ENCODE data around the gene WDR7. TPM values are rescaled to one million over a fixed set of nuclear protein-coding genes. Genes with fewer than 3 reads are reported as not detected.

WDR7 gene
- total and polyA plus RNA-seq, 10 of the 15 experiments (the other 5 are each of a cell fraction or from before 2014, with no cell fraction given): 2.8 to 16.5 (median 11.7) TPM

GRCh38 chr18:56650944-56651770 is at the start of gene WDR7 (continued):
- TF ChIP-seq, protein P1, sequence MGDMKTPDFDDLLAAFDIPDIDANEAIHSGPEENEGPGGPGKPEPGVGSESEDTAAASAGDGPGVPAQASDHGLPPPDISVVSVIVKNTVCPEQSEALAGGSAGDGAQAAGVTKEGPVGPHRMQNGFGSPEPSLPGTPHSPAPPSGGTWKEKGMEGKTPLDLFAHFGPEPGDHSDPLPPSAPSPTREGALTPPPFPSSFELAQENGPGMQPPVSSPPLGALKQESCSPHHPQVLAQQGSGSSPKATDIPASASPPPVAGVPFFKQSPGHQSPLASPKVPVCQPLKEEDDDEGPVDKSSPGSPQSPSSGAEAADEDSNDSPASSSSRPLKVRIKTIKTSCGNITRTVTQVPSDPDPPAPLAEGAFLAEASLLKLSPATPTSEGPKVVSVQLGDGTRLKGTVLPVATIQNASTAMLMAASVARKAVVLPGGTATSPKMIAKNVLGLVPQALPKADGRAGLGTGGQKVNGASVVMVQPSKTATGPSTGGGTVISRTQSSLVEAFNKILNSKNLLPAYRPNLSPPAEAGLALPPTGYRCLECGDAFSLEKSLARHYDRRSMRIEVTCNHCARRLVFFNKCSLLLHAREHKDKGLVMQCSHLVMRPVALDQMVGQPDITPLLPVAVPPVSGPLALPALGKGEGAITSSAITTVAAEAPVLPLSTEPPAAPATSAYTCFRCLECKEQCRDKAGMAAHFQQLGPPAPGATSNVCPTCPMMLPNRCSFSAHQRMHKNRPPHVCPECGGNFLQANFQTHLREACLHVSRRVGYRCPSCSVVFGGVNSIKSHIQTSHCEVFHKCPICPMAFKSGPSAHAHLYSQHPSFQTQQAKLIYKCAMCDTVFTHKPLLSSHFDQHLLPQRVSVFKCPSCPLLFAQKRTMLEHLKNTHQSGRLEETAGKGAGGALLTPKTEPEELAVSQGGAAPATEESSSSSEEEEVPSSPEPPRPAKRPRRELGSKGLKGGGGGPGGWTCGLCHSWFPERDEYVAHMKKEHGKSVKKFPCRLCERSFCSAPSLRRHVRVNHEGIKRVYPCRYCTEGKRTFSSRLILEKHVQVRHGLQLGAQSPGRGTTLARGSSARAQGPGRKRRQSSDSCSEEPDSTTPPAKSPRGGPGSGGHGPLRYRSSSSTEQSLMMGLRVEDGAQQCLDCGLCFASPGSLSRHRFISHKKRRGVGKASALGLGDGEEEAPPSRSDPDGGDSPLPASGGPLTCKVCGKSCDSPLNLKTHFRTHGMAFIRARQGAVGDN (IDR thresholded peaks at IDR 0.05): peak; percentile 55; the same call in 1 of the 2 replicates
- TF ChIP-seq ASH2L (IDR thresholded peaks at IDR 0.05; ENCODE audit: borderline replicate concordance, low read depth) (peak; percentile 89; the same call in 1 of the 2 replicates), KDM1A (IDR thresholded peaks at IDR 0.05; ENCODE audit: borderline replicate concordance) (no peak)

DNA sequence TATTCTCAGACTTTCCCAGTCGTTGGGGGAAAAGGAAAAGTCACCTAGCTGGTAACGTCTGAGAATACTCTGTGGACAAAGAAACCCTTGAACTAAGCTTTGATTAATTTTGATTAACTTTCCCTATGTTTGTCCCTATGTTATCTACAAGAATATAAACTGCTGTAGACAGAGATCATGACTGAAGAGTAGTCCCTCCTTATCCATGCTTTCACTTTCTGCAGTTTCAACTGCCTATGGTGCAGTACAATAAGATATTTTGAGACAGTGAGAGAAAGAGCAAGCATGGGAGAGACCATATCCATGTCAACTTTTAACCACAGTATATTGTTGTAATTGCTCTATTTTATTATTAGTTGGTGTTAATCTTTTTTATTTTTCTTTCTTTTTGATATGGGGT is 44.5 kb upstream of the WDR7 start:
- ChIA-PET SMC1A (ENCODE audit: uncharacterized antibody, unreplicated experiment) (interaction anchor here (1.0 kb wide), 1 partner anchor 248 kb away, joined by 3 read pairs; no protein-coding TSS in a partner anchor), CTCF (interaction anchor here (0.6 to 1.3 kb wide), 2 partner anchors 43 to 102 kb away, joined by 3 to 4 read pairs; no protein-coding TSS in a partner anchor), POLR2A (no interaction called here), RAD21 (ENCODE audit: unreplicated experiment) (no interaction called here)
- Histone ChIP-seq H4K20me1 (ENCODE audit: control insufficient read depth, insufficient read depth) (no peaks in the 10 kb centered on the region), H3K27ac (ENCODE audit: control insufficient read depth, insufficient read depth) (no peak overlapping the region), H2AFZ (ENCODE audit: control insufficient read depth, low read depth, low read length) (no peak overlapping the region), H3K9ac (ENCODE audit: control insufficient read depth, insufficient read depth, low read length) (no peak overlapping the region), H3K36me3 (ENCODE audit: control insufficient read depth in 2 of 2, insufficient read depth in 2 of 2, low read length in 1 of 2) (peaks cover 7 to 22% of the 10 kb centered on the region in 2 experiments), H3K27me3 (replicated peaks in 1 of 2; ENCODE audit: control insufficient read depth in 2 of 2, insufficient read depth in 2 of 2, low read length in 1 of 2) (no peaks in the 10 kb centered on the region), H3K79me2 (ENCODE audit: control insufficient read depth, insufficient read depth, low read length) (no peaks in the 10 kb centered on the region), H3K9me3 (replicated peaks; ENCODE audit: control insufficient read depth, insufficient read depth, low read length) (no peaks in the 10 kb centered on the region), H3K4me2 (ENCODE audit: control insufficient read depth, insufficient read depth) (no peak overlapping the region), H3K4me3 (no peak overlapping the region), H3K4me1 (ENCODE audit: control insufficient read depth, insufficient read depth, low read length) (no peaks in the 10 kb centered on the region)
- 68% methylated on average over 2 of the region's 2 CpGs for WGBS (ENCODE audit: insufficient coverage, insufficient replicate concordance, low lambda C conversion rate, missing lambda C conversion rate)
- no peak for ATAC-seq
- BruUV-seq (replicated peaks): no TSS peak
- in situ Hi-C loops (cut with MboI): no loop called here
- FAIRE-seq: no peak
- DNase-seq (ENCODE audit: low read depth, low spot score): no peak
- intact Hi-C loops (cut with micrococcal nuclease; ENCODE audit: unreplicated experiment): no loop called here
- TF ChIP-seq ESRRA (IDR thresholded peaks at IDR 0.05; ENCODE audit: low read length) (no peak), EGR1 (IDR thresholded peaks at IDR 0.05; ENCODE audit: borderline replicate concordance in 1 of 2, low read depth in 2 of 2, low read length in 2 of 2) (no peak), SIX5 (IDR thresholded peaks at IDR 0.05; ENCODE audit: low read depth, low read length, severe bottlenecking) (no peak), TCF7 (IDR thresholded peaks at IDR 0.05; ENCODE audit: borderline replicate concordance) (no peak), HDAC6 (IDR thresholded peaks at IDR 0.05; ENCODE audit: unreplicated experiment) (no peak), NR2C2 (IDR thresholded peaks at IDR 0.05; ENCODE audit: borderline replicate concordance, control insufficient read depth, insufficient read length, low read depth) (no peak), JUND (IDR thresholded peaks at IDR 0.05; ENCODE audit: low read depth, low read length) (no peak), ZNF24 (IDR thresholded peaks at IDR 0.05) (no peak), BCL3 (IDR thresholded peaks at IDR 0.05; ENCODE audit: borderline replicate concordance, insufficient read depth, low read depth, low read length, poor library complexity, severe bottlenecking) (no peak), MEF2A (IDR thresholded peaks at IDR 0.05; ENCODE audit: insufficient read depth, low read depth, low read length) (no peak), BRCA1 (IDR thresholded peaks at IDR 0.05; ENCODE audit: low read depth, low read length) (no peak), TARDBP (IDR thresholded peaks at IDR 0.05; ENCODE audit: borderline replicate concordance) (no peak), NFYB (IDR thresholded peaks at IDR 0.05; ENCODE audit: insufficient read depth, low read depth, low read length) (no peak), CEBPB (IDR thresholded peaks at IDR 0.05; ENCODE audit: borderline replicate concordance in 1 of 2, low read depth in 2 of 2, low read length in 2 of 2) (no peak)
